Stimulated activated CD8-positive, alpha-beta memory T cell treated with anti-CD3 and anti-CD28 coated beads, Interleukin-2, amount 100 ng/mL, for 1 hour (primary cell): ENCODE measurements around the gene CCDC134.
"Not testable (repeated sequence)": the region's sequence is repeated elsewhere in the genome, so short reads cannot be mapped to it uniquely, and the experiment has no call there.

ENCODE experiments used
- DNase-seq, 2 donors: peaks; one replicate each; pipeline ENCODE4 v3.0.0-alpha.2; 2020; ENCODE audit warnings: low read depth in 2 of 2

Gene CCDC134

GRCh38 chr22:41823797-41824196, 23.3 kb downstream of the CCDC134 start:
- DNase-seq = no peak

- DNase-seq = no peak
Measured at GRCh38 chr22:41825376-41825775, 24.9 kb downstream of the CCDC134 start.

- DNase-seq = no peak
Measured at GRCh38 chr22:41826021-41826420, 25.5 kb downstream of the CCDC134 start.

GRCh38 chr22:41826430-41827383, 26.2 kb downstream of the CCDC134 start:
- no peak for DNase-seq

- no peak for DNase-seq
Measured at GRCh38 chr22:41827671-41828070, 27.2 kb downstream of the CCDC134 start.

GRCh38 chr22:41828516-41828915, 28.0 kb downstream of the CCDC134 start:
- DNase-seq = no peak

GRCh38 chr22:41830174-41830573, 29.7 kb downstream of the CCDC134 start:
- no peak for DNase-seq

GRCh38 chr22:41831383-41831782, 30.9 kb downstream of the CCDC134 start:
- DNase-seq = no peak

- no peak for DNase-seq
Measured at GRCh38 chr22:41831828-41832552, 31.5 kb downstream of the CCDC134 start.

GRCh38 chr22:41832553-41833368, 32.3 kb downstream of the CCDC134 start, which contains the start of gene SREBF2:
SREBF2 (plus strand) TSS chr22:41833105; CDS start chr22:41833271, 166 bp downstream.
- DNase-seq = peak; percentile 97 to 98

- DNase-seq = peak in 1 of 2 donors; percentile 18
Measured at GRCh38 chr22:41833369-41834004, 33.0 kb downstream of the CCDC134 start.

- no peak for DNase-seq
Measured at GRCh38 chr22:41834005-41834944, 33.8 kb downstream of the CCDC134 start.

- not testable (repeated sequence) for DNase-seq
Measured at GRCh38 chr22:41835462-41835861, 35.0 kb downstream of the CCDC134 start.

GRCh38 chr22:41836551-41836950, 36.1 kb downstream of the CCDC134 start:
- no peak for DNase-seq

- DNase-seq = no peak
Measured at GRCh38 chr22:41838842-41839618, 38.6 kb downstream of the CCDC134 start.

- DNase-seq = no peak
Measured at GRCh38 chr22:41840216-41840615, 39.7 kb downstream of the CCDC134 start.

GRCh38 chr22:41841085-41841712, 40.7 kb downstream of the CCDC134 start:
- no peak for DNase-seq

GRCh38 chr22:41842996-41843970, 42.8 kb downstream of the CCDC134 start:
- DNase-seq = no peak
